ENCODE data around the gene C1QTNF6.

The C1QTNF6 gene

DNA sequence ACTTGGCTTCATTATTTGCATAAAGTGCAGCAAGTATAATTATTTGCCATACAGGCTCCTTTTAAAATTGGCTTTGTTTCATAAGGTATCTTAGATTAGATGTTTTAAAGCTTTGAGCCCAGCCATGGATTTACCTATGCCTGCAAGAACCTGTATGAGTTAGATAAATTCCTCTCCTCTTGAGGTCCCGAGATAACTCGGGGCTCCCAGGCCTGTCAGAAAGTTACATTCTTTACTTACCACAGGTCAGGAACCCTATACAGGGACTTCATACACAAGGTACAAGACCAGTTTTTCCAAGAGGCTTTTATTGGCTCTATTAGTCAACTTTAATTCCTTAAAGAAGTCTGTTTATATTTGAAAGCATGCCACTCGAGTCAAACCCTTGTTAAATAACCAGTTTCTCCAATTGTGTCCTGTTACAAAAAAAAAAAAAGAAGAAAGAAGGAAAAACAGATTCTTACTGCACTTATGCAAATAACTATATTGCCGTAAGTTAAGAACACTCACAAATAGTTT lies 2.3 kb upstream of the C1QTNF6 start:
- no peak for DNase-seq

- DNase-seq: peak in 1 of 14 donors; percentile 73
Measured at GRCh38 chr22:37188901-37189466, 937 bp upstream of the C1QTNF6 start.

GRCh38 chr22:37187552-37187890 lies 526 bp downstream of the C1QTNF6 start:
- DNase-seq: no peak

GRCh38 chr22:37186997-37187522 lies 987 bp downstream of the C1QTNF6 start:
- no peak for DNase-seq

DNA sequence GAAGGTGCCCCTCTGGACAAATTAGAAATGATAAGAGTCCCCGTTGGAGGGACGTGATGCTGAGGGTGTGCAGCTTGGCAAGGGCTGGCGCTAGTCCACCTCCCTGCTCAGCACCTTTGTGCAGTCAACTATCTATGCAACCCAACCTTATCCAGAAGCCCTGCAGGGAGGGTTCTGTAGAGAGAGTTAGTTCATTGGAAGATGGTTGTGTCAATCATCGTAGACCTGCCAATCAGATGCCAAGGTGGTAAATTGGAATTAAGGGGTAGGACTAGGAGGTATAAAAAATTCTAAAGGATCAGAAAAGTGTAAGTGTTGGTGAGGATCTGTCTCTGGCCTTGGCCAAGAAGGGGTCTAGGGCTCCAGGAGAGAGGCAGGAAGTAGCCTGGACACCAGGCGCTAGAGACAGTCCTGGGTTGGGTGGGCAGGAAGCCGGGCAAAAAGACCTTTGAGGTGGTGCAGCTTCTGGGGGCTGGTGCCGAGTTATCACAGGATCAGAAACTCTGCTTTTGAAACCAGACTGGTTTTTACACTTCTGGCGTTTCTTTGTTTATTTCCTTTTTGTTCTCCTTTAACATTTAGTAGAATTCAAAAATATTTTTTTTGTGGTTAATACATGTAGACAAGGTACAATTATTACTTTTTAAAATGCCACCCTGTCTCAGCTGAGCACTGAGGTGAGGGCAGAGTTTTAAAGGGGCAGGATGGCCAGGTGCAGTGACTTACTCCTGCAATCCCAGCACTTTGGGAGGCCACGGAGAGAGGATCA lies 1.6 kb downstream of the C1QTNF6 start:
- DNase-seq: no peak

GRCh38 chr22:37185646-37186227 lies 2.3 kb downstream of the C1QTNF6 start:
- no peak for DNase-seq

DNA sequence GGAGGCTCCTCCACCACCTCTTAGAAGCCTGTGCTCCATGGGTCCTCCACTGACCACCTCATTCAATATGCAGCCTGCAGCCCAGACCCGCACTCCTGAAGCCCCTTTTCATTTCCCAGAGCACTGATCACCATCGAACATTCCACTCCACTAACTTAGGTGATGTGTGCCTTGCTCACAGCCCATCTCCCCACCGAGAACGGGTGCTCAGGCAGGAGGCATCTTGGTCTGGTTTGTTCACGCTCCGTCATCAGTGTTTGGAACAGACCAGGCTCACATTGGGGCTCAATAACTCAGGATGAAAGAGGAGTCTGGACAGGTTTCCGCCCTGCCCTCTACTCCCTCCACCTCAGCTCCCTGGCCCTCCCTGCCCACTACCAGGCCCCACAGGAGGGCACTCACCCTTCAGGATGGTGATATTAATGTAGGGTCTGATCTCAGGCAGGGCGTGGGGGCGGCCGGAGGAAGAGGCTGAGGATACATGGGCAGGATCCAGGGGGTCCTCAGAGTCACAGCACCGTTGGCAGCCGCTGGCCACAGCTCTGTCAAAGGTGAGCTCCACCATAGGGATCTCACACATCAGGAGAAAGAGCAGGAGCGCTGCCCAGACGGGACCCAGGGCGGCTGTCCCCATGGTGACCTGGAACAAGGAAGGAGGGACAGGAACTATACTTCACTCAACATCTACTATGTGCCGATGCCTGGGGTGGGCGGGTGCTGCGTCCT lies 3.1 kb downstream of the C1QTNF6 start:
- no peak for DNase-seq

DNA sequence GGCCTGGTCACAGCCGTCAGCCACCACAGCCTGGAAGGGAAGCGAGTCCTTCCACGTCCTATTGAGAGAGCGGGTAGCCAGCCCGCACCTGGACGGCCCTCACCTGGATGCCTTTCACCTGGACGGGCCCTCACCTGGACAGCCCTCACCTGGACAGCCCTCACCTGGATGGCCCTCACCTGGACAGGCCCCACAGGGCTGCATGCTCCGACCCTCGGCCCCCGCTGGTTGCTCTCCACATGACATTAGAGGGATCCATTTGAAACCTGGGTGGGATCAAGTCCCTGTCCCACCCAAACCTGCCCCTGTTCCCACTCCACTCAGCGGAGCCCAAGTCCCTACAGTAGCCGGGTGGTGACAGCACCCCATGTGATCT lies 3.7 kb downstream of the C1QTNF6 start:
- no peak for DNase-seq

DNA sequence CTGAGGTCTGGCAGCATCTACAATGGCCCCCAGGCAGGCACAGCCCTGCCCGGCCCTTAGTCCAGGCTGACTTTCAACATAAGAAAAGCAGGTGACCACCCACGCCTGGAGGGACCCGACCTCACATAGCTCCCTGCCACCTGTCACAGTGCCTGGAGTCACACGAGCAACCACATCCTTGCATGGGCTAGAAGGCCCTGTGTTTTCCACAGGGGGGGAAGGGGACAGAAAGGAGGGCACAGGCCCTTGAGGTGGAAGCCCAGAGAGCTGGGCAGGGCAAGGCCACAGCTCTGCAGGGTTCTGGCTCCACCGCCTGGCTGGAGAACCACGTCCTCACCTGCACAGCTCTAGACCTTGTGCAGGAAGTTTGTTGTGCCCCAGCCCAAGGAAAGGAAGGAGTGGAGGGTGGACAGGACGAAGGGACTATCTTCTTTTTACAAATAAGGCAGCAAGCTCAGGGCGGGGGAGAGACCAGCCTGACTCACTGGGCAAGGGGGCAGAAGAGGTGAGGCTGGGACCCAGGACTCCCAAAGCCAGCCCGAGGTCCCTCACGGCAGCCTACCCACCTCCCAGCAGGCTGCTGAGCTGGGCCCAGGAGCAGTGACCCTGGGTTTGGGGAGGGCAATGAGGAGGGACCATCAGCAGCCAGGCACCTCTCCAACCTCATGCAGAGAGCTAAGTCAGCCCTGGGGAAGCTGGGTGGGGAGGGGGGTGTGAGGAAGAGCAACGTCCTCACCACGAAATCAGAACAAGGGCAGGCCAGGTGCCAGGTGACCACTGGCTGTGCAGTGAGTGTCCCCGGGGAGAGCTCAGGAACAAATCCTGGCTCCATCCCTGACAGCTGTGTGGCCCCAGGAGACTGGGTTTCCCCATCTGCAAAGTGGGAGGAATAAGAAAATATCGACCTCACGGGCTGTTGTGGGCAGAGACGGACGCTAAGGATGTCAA lies 4.3 kb downstream of the C1QTNF6 start:
- no peak for DNase-seq

GRCh38 chr22:37182949-37183245 lies 5.2 kb downstream of the C1QTNF6 start:
- no peak for DNase-seq

DNA sequence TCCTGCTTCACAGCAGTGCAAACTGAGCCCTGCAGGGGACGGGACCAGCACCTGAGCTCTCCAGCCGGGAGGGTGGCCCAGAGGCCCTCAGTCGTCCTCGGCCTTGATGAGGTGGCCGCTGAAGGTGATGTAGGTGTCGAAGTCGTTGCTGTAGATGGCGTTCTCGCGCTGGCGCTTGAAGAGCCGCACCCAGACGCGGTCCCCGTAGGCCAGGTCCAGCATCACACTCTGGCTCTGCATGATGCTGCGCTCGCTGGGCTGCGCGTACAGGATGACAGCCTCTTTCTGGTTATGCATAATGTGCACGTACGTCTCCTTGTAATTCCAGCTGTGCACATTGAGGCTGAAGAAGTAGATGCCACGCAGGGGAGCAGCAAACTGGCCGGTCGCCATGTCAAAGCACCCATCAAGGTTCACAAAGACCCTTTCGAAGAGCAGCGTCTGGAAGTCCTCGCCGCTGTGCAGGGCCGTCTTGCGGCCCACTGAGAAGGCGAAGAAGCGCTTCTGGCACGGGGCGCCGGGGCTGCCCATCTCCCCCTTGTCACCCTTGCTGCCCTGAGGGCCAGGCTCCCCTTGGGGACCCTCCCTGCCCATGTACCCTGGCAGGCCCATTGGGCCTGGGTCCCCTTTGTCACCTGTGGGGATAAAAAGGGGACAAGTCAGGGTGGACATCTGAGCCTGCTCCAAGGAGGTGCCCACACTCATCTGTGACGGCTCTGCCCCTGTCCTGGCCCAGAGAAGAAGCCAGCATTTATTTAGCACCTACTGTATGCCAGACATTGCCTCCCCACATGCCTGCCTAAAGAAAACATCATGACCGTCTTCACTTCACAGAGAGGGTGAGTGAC lies 5.7 kb downstream of the C1QTNF6 start:
- DNase-seq: no peak

GRCh38 chr22:37181681-37182080 lies 6.4 kb downstream of the C1QTNF6 start:
- no peak for DNase-seq

DNA sequence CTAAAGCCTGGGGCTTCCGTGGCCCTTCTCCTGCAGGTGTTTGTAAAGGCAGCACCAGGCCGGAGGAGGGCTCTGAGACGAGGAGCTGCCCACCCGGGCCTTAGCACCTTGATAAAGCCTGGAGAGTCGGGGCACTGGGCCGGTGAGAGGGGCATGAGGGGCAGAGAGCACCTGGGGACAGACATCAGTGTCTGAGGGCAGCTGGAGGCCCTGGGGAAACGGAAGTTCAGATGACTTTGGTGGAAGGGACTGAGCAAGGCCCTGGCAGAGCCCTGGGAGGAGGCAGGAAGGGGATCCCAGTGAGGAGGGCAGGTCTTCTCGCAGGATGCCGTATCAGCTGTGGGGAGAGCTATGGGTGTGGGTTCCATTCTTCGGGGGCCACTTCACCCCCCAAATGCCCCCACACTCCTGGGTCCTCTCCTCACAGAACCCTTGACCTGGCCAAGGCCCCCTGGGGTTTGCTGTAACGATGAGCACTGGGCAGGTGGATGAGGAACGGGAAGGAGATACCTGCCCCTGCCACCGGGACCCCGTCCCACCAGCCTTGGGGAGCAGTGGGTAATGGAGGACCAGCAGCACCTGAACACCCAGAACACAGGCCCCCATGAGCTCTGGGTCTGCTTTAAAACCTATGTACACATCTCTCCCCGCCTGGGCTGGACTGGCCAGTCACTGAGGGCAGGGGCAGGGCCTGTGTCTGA lies 7.4 kb downstream of the C1QTNF6 start:
- no peak for DNase-seq

DNA sequence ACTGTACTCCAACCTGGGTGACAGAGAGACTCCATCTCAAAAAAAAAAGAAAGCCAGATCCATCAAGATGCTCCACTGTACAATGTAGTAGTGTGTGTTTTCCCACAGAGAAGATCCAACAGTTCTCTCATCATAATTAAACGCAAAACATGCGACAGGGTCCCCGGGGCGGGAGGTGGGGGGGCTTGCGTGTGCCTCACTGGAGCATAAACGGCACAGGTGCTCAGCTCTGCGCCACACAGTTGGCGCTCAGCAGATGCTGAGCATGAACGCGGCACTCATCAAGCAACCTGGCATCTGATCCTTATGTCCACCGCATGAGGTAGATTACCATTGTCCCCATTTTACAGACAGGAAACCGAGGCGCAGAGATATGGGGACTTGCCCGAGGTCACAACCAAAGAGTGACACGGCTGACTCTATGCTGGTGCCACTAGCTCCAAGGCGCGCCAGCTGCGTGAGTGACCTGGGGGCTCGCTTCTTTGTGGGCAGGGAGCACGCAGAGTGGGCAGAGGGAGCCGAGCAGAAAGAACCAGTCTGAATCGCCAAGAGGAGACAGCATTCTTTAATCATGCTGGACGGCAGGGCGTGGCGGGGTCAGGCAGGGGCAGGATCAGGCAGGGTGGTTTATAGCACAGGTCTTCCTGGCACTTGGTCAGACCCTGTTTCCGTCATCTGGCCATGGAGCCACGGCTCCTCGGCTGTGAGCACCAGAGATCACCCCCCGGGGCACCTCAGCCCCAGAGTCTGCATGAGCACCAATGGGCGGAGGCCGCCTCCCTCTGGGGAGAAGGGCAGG lies 8.2 kb downstream of the C1QTNF6 start:
- no peak for DNase-seq

GRCh38 chr22:37179126-37179470 lies 8.9 kb downstream of the C1QTNF6 start:
- no peak for DNase-seq

DNA sequence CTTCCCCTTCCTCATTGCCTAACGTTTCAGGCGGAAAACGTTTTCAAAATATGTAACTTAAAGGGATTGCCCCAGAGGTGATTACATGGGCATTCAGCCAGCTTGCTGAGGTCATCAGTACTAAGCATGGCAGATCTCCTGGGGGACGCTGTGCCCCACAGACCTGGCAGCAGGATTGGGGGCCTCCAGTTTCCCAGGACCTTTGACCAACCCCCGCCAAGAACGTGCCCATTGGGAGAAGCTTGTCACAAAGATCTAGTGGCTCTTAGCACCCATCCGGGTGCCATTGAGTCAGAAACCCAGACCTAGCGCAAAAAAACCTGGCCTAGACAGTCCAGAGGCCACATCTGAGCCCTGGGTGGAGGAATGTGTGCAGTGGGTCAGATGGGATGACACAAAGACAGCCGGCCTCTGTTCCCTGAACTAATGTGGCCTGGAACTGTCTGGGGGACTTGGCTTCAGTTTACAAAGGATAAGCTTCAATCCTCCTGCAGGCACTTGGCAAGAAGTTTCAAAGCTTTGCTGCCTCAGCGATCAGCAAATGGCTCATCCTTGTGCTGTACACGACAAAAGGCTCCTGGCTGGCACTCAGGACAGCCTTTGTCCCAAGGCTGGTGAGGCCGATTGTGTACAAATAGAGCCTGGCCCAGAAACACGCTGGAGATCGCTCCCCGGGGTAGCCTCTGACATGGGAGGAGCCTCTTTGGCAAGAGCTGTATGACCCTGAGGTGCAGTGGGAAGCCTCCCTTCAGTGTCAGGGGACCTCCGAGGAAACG lies 9.5 kb downstream of the C1QTNF6 start:
- DNase-seq: peak in 1 of 14 donors; percentile 56

- DNase-seq: no peak
Measured at GRCh38 chr22:37177755-37178154, 10.3 kb downstream of the C1QTNF6 start.

DNA sequence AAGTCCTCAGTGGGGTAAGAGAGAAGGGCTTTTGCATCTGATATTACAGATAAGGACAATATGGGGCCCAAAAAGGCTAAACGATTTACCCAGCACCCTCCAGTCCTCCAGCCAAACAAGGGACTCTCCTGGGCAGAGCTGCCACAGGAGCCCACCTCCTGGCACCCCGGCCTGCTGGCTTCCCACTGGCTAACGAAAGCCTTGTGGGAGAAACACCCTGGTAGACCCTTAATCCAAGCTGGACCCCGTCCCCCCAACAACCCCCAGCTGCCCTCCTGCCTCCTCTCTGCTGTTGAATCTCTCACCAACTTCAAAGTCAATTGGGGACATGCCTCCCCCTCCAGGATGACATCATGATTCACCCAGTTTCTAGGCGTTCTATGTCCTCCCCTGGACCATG lies 10.8 kb downstream of the C1QTNF6 start:
- DNase-seq: no peak
